ENCODE results near the gene ASPN.

DNA sequence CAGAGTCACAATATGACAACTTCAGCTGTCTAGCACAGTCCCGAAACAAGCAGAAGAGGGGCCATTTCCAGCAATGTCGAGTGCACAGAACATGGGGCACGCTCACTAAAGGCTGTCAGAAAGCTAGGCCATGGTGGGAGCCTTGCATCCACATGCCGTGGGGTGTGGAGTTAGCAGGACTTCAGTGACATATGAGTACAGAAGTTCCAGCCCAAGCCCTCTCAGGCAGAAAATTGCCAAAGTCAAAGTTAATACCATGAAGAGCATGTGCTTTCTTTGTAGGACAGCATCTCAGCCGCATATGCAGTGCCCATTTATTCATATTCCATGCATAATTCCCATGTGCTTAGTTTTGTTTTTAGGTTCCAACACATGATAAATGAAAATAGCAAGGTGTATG lies 26.7 kb upstream of the ASPN start:
- TF ChIP-seq GATA3 (IDR thresholded peaks at IDR 0.05; ENCODE audit: low read depth, low read length): no peak
- no peak for TF ChIP-seq GATA2 (IDR thresholded peaks at IDR 0.05; ENCODE audit: low read depth, low read length)

All from SH-SY5Y (cell line).